Neural progenitor cell (in vitro differentiated cells): ENCODE results near the gene CDK17. TPM values are rescaled to one million over a fixed set of nuclear protein-coding genes. Genes with fewer than 3 reads are reported as not detected.
"Not testable (repeated sequence)": the region's sequence is repeated elsewhere in the genome, so short reads cannot be mapped to it uniquely, and the experiment has no call there.

Experiments used
- DNase-seq: peaks from one replicate; pipeline ENCODE4 v3.0.0-alpha.2; 2016; ENCODE audit warnings: low spot score
- H2AFZ ChIP-seq: fragments of 200-600 bp; sonication (generic); replicated peaks from 2 replicates; pipeline ENCODE4 v1.6.1; 2016; ENCODE audit warnings: antibody characterized with exemption
- H3F3A ChIP-seq: fragments of 200-600 bp; sonication (generic); 2 replicates; pipeline ENCODE4 v1.6.1; 2016; ENCODE audit warnings: antibody characterized with exemption, low read depth
- H3K27ac ChIP-seq: fragments of 200-600 bp; sonication (generic); 2 replicates; pipeline ENCODE4 v1.5.1; 2016; ENCODE audit warnings: mild to moderate bottlenecking
- H3K27me3 ChIP-seq: fragments of 200-600 bp; sonication (generic); 2 replicates; pipeline ENCODE4 v1.6.1; 2016; ENCODE audit warnings: mild to moderate bottlenecking, moderate library complexity
- H3K36me3 ChIP-seq: fragments of 200-600 bp; sonication (generic); 2 replicates; pipeline ENCODE4 v1.5.1; 2016
- H3K4me1 ChIP-seq: fragments of 200-600 bp; sonication (generic); 2 replicates; pipeline ENCODE4 v1.6.1; 2016; ENCODE audit warnings: mixed run types
- H3K4me2 ChIP-seq: fragments of 200-600 bp; sonication (generic); 2 replicates; pipeline ENCODE4 v1.6.1; 2016
- H3K4me3 ChIP-seq: fragments of 200-600 bp; sonication (generic); 2 replicates; pipeline ENCODE4 v1.5.1; 2016
- H3K79me2 ChIP-seq: fragments of 200-600 bp; sonication (generic); 2 replicates; pipeline ENCODE4 v1.6.1; 2016; ENCODE audit warnings: low read depth
- H3K9ac ChIP-seq: fragments of 200-600 bp; sonication (generic); 2 replicates; pipeline ENCODE4 v1.6.1; 2016
- H3K9me3 ChIP-seq: fragments of 200-600 bp; sonication (generic); 2 replicates; pipeline ENCODE4 v1.5.1; 2016; ENCODE audit warnings: low read depth
- H4K20me1 ChIP-seq: fragments of 200-600 bp; sonication (generic); 2 replicates; pipeline ENCODE4 v1.6.1; 2016; ENCODE audit warnings: low read depth
- H3K27ac Mint-ChIP-seq: 3 replicates; pipeline ENCODE4 v1.8.0; 2021; ENCODE audit warnings: mixed read lengths
- H3K27me3 Mint-ChIP-seq: 2 replicates; pipeline ENCODE4 v1.8.0; 2022; ENCODE audit warnings: low read depth, mild to moderate bottlenecking, inconsistent platforms, moderate library complexity, mixed read lengths; ENCODE audit not compliant: insufficient read depth
- H3K36me3 Mint-ChIP-seq: 3 replicates; pipeline ENCODE4 v1.8.0; 2021; ENCODE audit warnings: mixed read lengths
- H3K4me1 Mint-ChIP-seq: 3 replicates; pipeline ENCODE4 v1.8.0; 2021; ENCODE audit warnings: mixed read lengths
- H3K4me3 Mint-ChIP-seq: 3 replicates; pipeline ENCODE4 v1.8.0; 2021; ENCODE audit warnings: mild to moderate bottlenecking, moderate library complexity, mixed read lengths
- H3K9me3 Mint-ChIP-seq: 3 replicates; pipeline ENCODE4 v1.8.0; 2020; ENCODE audit warnings: mixed read lengths
- CTCF ChIP-seq: fragments of 200-600 bp; sonication (generic); IDR thresholded peaks from 2 replicates; pipeline ENCODE4 v1.5.1; 2017; ENCODE audit warnings: antibody characterized with exemption, mild to moderate bottlenecking
- EZH2 ChIP-seq: fragments of 200-600 bp; sonication (generic); IDR thresholded peaks from 2 replicates; pipeline ENCODE4 v1.6.1; 2017; ENCODE audit warnings: antibody characterized with exemption, mild to moderate bottlenecking, moderate library complexity
- EZH2phosphoT487 ChIP-seq: fragments of 200-600 bp; sonication (generic); IDR thresholded peaks from 2 replicates; pipeline ENCODE4 v1.6.1; 2017; ENCODE audit warnings: antibody characterized with exemption
- total RNA-seq: library from RNA; depleted of rRNA; stranded (reverse); fragments of >200 nt; gene quantifications from 2 replicates; pipeline ENCODE4 v1.2.3, GENCODE V29; 2015; ENCODE audit warnings: low replicate concordance

CDK17 gene
- total RNA-seq, 1 donor from 2014 or later: 61.2 TPM

GRCh38 chr12:96323906-96324305, 76.3 kb downstream of the CDK17 start:
- Histone ChIP-seq H3K36me3 (peaks cover 12% of the 10 kb centered on the region), H3K4me1 (no peaks in the 10 kb centered on the region), H3K27ac (no peak overlapping the region), H3K4me2 (no peak overlapping the region), H3K27me3 (no peaks in the 10 kb centered on the region), H2AFZ (no peak overlapping the region), H4K20me1 (no peaks in the 10 kb centered on the region), H3K9me3 (no peaks in the 10 kb centered on the region), H3K79me2 (peaks cover 22% of the 10 kb centered on the region), H3F3A (no peaks in the 10 kb centered on the region), H3K9ac (no peak overlapping the region), H3K4me3 (no peak overlapping the region)
- peaks cover 44% of the 10 kb centered on the region for H3K36me3 Mint-ChIP-seq
- H3K9me3 Mint-ChIP-seq: peaks cover 20% of the 10 kb centered on the region
- peaks cover 5% of the 10 kb centered on the region for H3K27me3 Mint-ChIP-seq
- TF ChIP-seq EZH2phosphoT487 (no peak), EZH2 (no peak), CTCF (no peak)
- no peak overlapping the region for H3K27ac Mint-ChIP-seq
- no peak overlapping the region for H3K4me3 Mint-ChIP-seq
- DNase-seq: no peak
- H3K4me1 Mint-ChIP-seq: no peaks in the 10 kb centered on the region

- Mint-ChIP-seq H3K4me3 (no peak overlapping the region), H3K27me3 (peaks cover 5% of the 10 kb centered on the region), H3K4me1 (no peaks in the 10 kb centered on the region), H3K27ac (no peak overlapping the region), H3K36me3 (peaks cover 40% of the 10 kb centered on the region), H3K9me3 (peaks cover 22% of the 10 kb centered on the region)
- Histone ChIP-seq H4K20me1 (no peaks in the 10 kb centered on the region), H3K4me2 (no peak overlapping the region), H3K4me3 (no peak overlapping the region), H3K79me2 (peaks cover 18% of the 10 kb centered on the region), H3F3A (no peaks in the 10 kb centered on the region), H3K27ac (no peak overlapping the region), H3K27me3 (no peaks in the 10 kb centered on the region), H3K9me3 (no peaks in the 10 kb centered on the region), H2AFZ (no peak overlapping the region), H3K4me1 (no peaks in the 10 kb centered on the region), H3K9ac (no peak overlapping the region), H3K36me3 (peaks cover 12% of the 10 kb centered on the region)
- no peak for DNase-seq
- TF ChIP-seq CTCF: no peak
Observed at GRCh38 chr12:96322720-96323119, 77.5 kb downstream of the CDK17 start.

GRCh38 chr12:96321941-96322340, 78.3 kb downstream of the CDK17 start:
- H2AFZ ChIP-seq: no peak overlapping the region
- H3K4me1 Mint-ChIP-seq: no peaks in the 10 kb centered on the region

GRCh38 chr12:96317801-96318200, 82.4 kb downstream of the CDK17 start:
- Histone ChIP-seq H3K79me2 (peaks cover 28% of the 10 kb centered on the region), H3K36me3 (peaks cover 13% of the 10 kb centered on the region)
- not testable (repeated sequence) for H3K27ac Mint-ChIP-seq, H3K27me3 Mint-ChIP-seq, H3K4me3 ChIP-seq, H3K27me3 ChIP-seq, H3F3A ChIP-seq, H3K9me3 ChIP-seq, H3K4me2 ChIP-seq, H3K9ac ChIP-seq, H3K4me1 ChIP-seq, H2AFZ ChIP-seq, H3K4me1 Mint-ChIP-seq, H3K27ac ChIP-seq, DNase-seq, H4K20me1 ChIP-seq, H3K4me3 Mint-ChIP-seq
- H3K9me3 Mint-ChIP-seq: peaks cover 11% of the 10 kb centered on the region
- H3K36me3 Mint-ChIP-seq: peaks cover 14% of the 10 kb centered on the region

More at GRCh38 chr12:96321941-96322340, 78.3 kb downstream of the CDK17 start:
- no peak overlapping the region for H3K27ac ChIP-seq
- TF ChIP-seq EZH2 (no peak), EZH2phosphoT487 (no peak), CTCF (no peak)
- no peak overlapping the region for H3K9ac ChIP-seq
- H3K4me2 ChIP-seq: no peak overlapping the region
- no peaks in the 10 kb centered on the region for H3F3A ChIP-seq
- peaks cover 23% of the 10 kb centered on the region for H3K9me3 Mint-ChIP-seq
- H3K27me3 Mint-ChIP-seq: peaks cover 3% of the 10 kb centered on the region
- H3K4me1 ChIP-seq: no peaks in the 10 kb centered on the region
- H4K20me1 ChIP-seq: no peaks in the 10 kb centered on the region
- no peak overlapping the region for H3K4me3 Mint-ChIP-seq
- no peaks in the 10 kb centered on the region for H3K9me3 ChIP-seq
- H3K27me3 ChIP-seq: no peaks in the 10 kb centered on the region
- no peak overlapping the region for H3K27ac Mint-ChIP-seq
- peaks cover 12% of the 10 kb centered on the region for H3K36me3 ChIP-seq
- H3K79me2 ChIP-seq: peaks cover 18% of the 10 kb centered on the region
- no peak for DNase-seq
- H3K4me3 ChIP-seq: no peak overlapping the region
- peaks cover 35% of the 10 kb centered on the region for H3K36me3 Mint-ChIP-seq

- H3K9me3 Mint-ChIP-seq, H4K20me1 ChIP-seq, H3K36me3 Mint-ChIP-seq, H3K27me3 ChIP-seq, H3K27me3 Mint-ChIP-seq, H3K9me3 ChIP-seq, H3K4me1 Mint-ChIP-seq, H3F3A ChIP-seq, H3K9ac ChIP-seq, H3K4me1 ChIP-seq: not testable (repeated sequence)
- peaks cover 26% of the 10 kb centered on the region for H3K79me2 ChIP-seq
- H3K4me3 ChIP-seq: peak overlapping the region; percentile 62
- peaks cover 15% of the 10 kb centered on the region for H3K36me3 ChIP-seq
- H2AFZ ChIP-seq: peak overlapping the region; percentile 82
- Mint-ChIP-seq H3K27ac (peak overlapping the region; percentile 98), H3K4me3 (peak overlapping the region; percentile 90)
- H3K27ac ChIP-seq: peak overlapping the region; percentile 35
- peak overlapping the region; percentile 59 for H3K4me2 ChIP-seq
- DNase-seq: peak; percentile 3
Observed at GRCh38 chr12:96315741-96316481, 84.3 kb downstream of the CDK17 start.
